ENCODE results near the gene HTR3D. TPM values are rescaled to one million over a fixed set of nuclear protein-coding genes. Genes with fewer than 3 reads are reported as not detected.
A peak's percentile ranks its signal among the peaks of the same experiment; 100 is the strongest.

HTR3D gene
- total and polyA plus RNA-seq, 2 of the 4 experiments (the other 2 are of a cell fraction) = not detected

DNA sequence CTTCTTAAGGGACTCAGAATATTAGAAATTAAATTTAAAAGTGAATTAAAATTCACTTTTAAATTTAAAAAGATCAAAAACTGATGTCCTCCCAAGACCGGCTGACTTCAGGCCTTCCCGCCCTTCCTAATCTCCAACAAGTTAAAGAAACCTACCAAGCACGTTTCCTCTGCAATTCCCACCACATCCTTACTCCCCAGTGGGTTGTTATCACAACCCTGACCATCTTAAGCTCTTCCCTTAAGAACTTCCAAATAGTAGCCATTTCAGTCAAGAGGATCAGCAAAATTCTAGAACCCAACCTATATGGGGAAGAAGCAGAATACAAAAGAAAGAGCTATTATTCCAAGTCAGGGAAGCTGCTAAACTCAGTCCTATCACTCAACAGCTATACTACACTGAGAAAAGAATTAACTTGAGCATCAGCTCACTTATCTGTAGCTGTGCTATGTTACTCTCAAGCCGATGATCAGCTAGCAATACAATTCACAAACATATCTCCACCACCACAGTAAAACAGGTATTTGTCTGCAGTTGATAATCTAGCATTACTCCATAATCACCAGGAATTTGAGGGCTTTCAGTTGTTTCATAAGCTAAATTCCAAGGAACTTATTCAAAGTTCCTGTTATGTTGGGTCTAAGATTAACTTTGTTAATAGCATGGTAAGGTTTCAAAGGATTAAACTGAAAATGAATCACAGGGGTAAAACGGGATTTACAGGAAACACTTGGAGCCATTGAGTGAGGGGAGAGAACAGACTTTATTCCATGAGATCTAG, 28.2 kb upstream of the HTR3D start:
- in situ Hi-C loops (cut with MboI; ENCODE audit: low sequenced_read_pairs) = no loop called here
- Histone ChIP-seq H3K4me2 (ENCODE audit: low read depth, low read length) (peak overlapping the region; percentile 78; the same call in 1 of the 2 replicates), H3K56ac (ENCODE audit: extremely low read depth, insufficient read depth, low read length) (peak overlapping the region; percentile 42), H2BK5ac (ENCODE audit: low read depth, low read length, poor library complexity, severe bottlenecking) (peak overlapping the region; percentile 95), H3K14ac (replicated peaks; ENCODE audit: low read depth, low read length) (peak overlapping the region; percentile 86), H3K4ac (ENCODE audit: low read depth, low read length) (peak overlapping the region; percentile 90), H3K23ac (ENCODE audit: low read depth, low read length) (peak overlapping the region; percentile 90; the same call in 1 of the 2 replicates), H2BK15ac (ENCODE audit: low read depth, low read length) (peak overlapping the region; percentile 80; the same call in 2 of the 3 replicates), H3K9me1 (ENCODE audit: insufficient read depth, low read length) (peaks cover 25% of the 10 kb centered on the region), H3K27me3 (ENCODE audit: control insufficient read depth, insufficient read depth, low read length) (no peaks in the 10 kb centered on the region), H2AFZ (replicated peaks; ENCODE audit: low read length, poor library complexity) (no peak overlapping the region), H4K20me1 (ENCODE audit: insufficient read depth, low read length) (no peaks in the 10 kb centered on the region), H2AK5ac (ENCODE audit: low read depth, low read length) (peak overlapping the region; percentile 57; the same call in 1 of the 2 replicates), H3K79me1 (ENCODE audit: low read depth in 1 of 2, low read length in 2 of 2) (peaks cover 25 to 55% of the 10 kb centered on the region in 2 experiments), H2BK20ac (ENCODE audit: low read depth, low read length) (peak overlapping the region; percentile 98), H2BK120ac (ENCODE audit: low read depth, low read length) (peak overlapping the region; percentile 96), H3K4me1 (ENCODE audit: control insufficient read depth, insufficient read depth, low read length) (peaks cover 28% of the 10 kb centered on the region), H4K5ac (ENCODE audit: low read depth, low read length) (peak overlapping the region; percentile 89), H3K18ac (ENCODE audit: low read depth, low read length) (peak overlapping the region; percentile 96), H3K36me3 (ENCODE audit: control insufficient read depth, insufficient read depth, low read length) (no peaks in the 10 kb centered on the region), H2AK9ac (replicated peaks; ENCODE audit: low read depth, low read length, poor library complexity) (no peak overlapping the region), H3K9ac (ENCODE audit: low read depth, low read length) (peak overlapping the region; percentile 42; the same call in 1 of the 2 replicates), H4K91ac (ENCODE audit: insufficient read depth, low read depth, low read length) (peak overlapping the region; percentile 68; the same call in 1 of the 2 replicates), H3K9me3 (ENCODE audit: control insufficient read depth, insufficient read depth, low read length) (no peaks in the 10 kb centered on the region), H3K4me3 (ENCODE audit: insufficient read depth, low read depth, low read length) (no peak overlapping the region), H3K27ac (ENCODE audit: insufficient read depth, low read length) (peak overlapping the region; percentile 74; the same call in 1 of the 2 replicates), H4K8ac (ENCODE audit: low read depth in 2 of 2, low read length in 2 of 2) (peak overlapping the region; percentile 84 to 87)
- intact Hi-C loops (cut with micrococcal nuclease) = no loop called here
- no peak for TF ChIP-seq CHD1 (IDR thresholded peaks at IDR 0.05; ENCODE audit: low read depth, low read length)
- TF ChIP-seq CEBPB (IDR thresholded peaks at IDR 0.05; ENCODE audit: low read depth, low read length) = peak; percentile 74
- 0 out of 2 replicates have a peak, but pooled peaks have one; percentile 3 for TF ChIP-seq MAFK (IDR thresholded peaks at IDR 0.05; ENCODE audit: low read depth, low read length)
- DNase-seq (peak; percentile 81), ATAC-seq (ENCODE audit: low read depth) (peak; percentile 70)
- dilution Hi-C loops (cut with HindIII; ENCODE audit: low sequenced_read_pairs, unreplicated experiment) = no loop called here
- WGBS, 2 experiments (ENCODE audit: extremely low coverage in 2 of 2, insufficient read length in 1 of 2) = 100% methylated on average over 2 of the region's 5 CpGs; no CpG with 5 or more reads in 1 of the 2 experiments
- CTCF ChIA-PET = no interaction called here
- POLR2A ChIA-PET (ENCODE audit: unreplicated experiment) = interaction anchor here (0.6 kb wide), 3 partner anchors 9 to 306 kb away, joined by 3 to 5 read pairs (median 4); partner anchors contain the start of gene YEATS2
- BruUV-seq (replicated peaks) = no TSS peak
